ENCODE measurements around the gene SCD.

The SCD gene

DNA sequence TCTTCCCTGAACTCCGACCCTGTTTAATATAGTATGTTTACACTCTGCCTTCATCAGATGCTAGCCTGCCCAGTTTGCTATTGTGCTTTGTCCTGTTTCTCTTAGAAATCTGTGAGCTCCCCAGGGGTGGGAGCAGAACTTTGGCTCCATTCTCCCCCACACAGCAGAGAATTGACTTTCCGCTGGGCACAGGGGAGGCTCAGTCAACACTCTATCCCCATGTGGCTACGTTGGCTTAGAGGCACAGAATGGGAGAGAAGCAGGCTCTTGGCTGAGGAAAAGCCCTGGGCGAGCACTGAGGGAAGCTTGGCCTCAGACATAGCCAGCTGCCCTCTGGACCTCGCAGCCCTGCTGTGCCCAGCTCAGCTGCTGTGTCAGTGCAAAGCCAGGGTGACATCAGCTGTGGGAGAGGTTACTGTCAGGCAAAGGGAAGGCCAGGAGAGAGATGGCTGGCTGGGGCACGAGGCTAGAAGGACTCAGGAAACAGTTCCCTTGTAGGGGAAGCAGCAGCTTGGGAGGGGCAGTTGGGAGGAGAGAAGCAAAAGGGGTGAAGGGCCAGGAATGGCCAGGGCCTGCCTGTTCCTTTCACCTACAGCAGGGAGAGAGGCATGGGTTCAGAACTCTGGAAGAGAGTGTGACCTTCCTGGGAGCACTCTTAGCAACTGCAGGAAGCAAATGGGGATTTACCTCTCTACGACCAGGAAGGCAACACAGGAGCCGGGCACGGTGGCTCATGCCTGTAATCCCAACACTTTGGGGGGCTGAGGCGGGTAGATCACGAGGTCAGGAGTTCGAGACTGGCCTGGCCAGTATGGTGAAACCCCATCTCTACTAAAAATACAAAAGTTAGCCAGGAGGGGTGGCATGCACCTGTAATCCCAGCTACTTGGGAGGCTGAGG lies 5.8 kb upstream of the SCD start:
- Histone ChIP-seq H3K36me3 (no peaks in the 10 kb centered on the region), H3K4me1 (ENCODE audit: control insufficient read depth in 1 of 2, insufficient read depth in 1 of 2, low read depth in 1 of 2, low read length in 1 of 2) (peaks cover 18 to 20% of the 10 kb centered on the region in 2 experiments), H3K9me3 (no peaks in the 10 kb centered on the region), H3K4me3 (ENCODE audit: low read depth in 1 of 2, low read length in 1 of 2) (no peak overlapping the region), H3K27me3 (peaks cover 9% of the 10 kb centered on the region), H3K27ac (no peak overlapping the region)
- TF ChIP-seq, protein P1, sequence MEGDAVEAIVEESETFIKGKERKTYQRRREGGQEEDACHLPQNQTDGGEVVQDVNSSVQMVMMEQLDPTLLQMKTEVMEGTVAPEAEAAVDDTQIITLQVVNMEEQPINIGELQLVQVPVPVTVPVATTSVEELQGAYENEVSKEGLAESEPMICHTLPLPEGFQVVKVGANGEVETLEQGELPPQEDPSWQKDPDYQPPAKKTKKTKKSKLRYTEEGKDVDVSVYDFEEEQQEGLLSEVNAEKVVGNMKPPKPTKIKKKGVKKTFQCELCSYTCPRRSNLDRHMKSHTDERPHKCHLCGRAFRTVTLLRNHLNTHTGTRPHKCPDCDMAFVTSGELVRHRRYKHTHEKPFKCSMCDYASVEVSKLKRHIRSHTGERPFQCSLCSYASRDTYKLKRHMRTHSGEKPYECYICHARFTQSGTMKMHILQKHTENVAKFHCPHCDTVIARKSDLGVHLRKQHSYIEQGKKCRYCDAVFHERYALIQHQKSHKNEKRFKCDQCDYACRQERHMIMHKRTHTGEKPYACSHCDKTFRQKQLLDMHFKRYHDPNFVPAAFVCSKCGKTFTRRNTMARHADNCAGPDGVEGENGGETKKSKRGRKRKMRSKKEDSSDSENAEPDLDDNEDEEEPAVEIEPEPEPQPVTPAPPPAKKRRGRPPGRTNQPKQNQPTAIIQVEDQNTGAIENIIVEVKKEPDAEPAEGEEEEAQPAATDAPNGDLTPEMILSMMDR (IDR thresholded peaks at IDR 0.05) = no peak

DNA sequence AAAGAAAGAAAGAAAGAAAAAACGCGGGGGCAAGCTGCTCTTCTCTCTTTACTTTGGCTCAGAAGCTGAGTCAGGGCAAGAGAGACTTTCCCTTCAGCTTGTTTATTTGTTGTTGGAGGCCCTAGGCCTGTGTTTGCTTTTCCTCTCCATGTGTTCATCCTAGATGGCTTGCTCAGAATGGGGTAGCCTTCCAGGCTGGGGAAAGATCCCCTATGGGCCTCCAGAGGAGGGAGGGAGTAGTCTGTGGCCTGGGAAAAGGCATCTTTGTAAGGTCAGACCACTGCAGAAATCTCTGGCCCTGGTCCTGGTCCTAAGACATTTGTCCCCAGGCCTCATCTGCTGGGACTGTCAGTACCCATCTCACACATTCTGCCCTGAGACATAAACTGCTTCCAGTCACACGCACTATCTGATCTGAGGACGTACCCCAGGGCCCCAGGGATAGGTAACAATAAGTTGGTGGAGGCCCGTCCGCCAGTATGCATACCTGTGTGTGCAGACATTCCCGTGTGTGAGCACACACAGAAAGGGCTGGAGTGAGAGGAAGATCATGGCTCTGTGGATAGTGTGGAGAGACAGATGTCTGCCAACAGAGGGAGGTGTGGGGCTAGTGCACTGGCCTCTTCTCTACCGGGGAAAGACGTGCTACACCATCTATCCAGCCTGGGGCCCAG lies 4.9 kb upstream of the SCD start:
- Histone ChIP-seq H3K27me3 (peaks cover 12% of the 10 kb centered on the region), H3K27ac (no peak overlapping the region), H3K4me3 (ENCODE audit: low read depth in 1 of 2, low read length in 1 of 2) (no peak overlapping the region), H3K36me3 (no peaks in the 10 kb centered on the region), H3K4me1 (ENCODE audit: control insufficient read depth in 1 of 2, insufficient read depth in 1 of 2, low read depth in 1 of 2, low read length in 1 of 2) (peaks cover 23 to 24% of the 10 kb centered on the region in 2 experiments), H3K9me3 (no peaks in the 10 kb centered on the region)
- TF ChIP-seq, protein P1 (IDR thresholded peaks at IDR 0.05) = no peak

DNA sequence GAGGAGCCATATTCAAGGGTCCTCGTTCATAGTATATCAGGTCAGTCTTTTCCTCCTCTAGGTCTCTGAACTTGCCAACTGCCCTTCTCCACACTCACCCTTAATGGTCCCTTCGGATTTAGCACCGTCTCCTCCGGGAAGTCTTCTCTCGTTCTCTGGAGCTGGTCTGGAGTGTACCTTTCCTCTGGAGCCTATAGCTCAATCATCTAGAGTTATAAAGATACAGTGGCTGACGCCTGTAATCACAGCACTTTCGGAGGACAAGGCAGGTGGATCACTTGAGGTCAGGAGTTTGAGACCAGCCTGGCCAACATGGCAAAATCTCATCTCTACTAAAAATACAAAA lies 4.4 kb upstream of the SCD start:
- H3K27ac ChIP-seq = no peak overlapping the region
- no peaks in the 10 kb centered on the region for H3K36me3 ChIP-seq
- H3K4me1 ChIP-seq (ENCODE audit: control insufficient read depth in 1 of 2, insufficient read depth in 1 of 2, low read depth in 1 of 2, low read length in 1 of 2) = peaks cover 28 to 29% of the 10 kb centered on the region in 2 experiments
- TF ChIP-seq, protein P1 (IDR thresholded peaks at IDR 0.05) = no peak
- peaks cover 12% of the 10 kb centered on the region for H3K27me3 ChIP-seq
- H3K9me3 ChIP-seq = no peaks in the 10 kb centered on the region
- no peak overlapping the region for H3K4me3 ChIP-seq (ENCODE audit: low read depth in 1 of 2, low read length in 1 of 2)

DNA sequence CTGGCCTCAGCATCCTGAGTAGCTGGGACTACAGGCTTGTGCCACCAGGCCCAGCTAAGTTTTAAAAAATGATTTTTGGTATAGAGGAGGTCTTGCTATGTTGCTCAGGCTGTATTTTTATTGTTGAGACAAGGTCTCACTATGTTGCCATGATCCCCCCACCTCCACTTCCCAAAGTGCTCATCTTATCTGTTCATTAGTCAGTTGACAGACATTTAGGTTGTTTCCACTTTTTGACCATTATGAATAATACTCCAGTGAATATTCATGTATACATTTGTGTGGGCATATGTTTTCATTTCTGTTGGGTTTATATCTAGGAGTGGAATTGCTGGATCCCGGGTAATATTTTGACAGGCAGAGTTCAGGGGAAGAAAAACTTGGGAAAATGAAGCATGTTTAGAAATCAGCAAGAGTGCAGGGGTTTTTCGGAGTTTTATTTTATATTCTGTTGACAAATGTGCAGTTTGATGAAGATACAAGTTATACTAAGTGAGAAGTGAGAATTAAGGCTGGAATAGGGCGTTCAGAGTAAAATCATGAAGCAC lies 2.7 kb upstream of the SCD start:
- TF ChIP-seq, protein P1 (IDR thresholded peaks at IDR 0.05) = no peak
- H3K4me1 ChIP-seq (ENCODE audit: control insufficient read depth in 1 of 2, insufficient read depth in 1 of 2, low read depth in 1 of 2, low read length in 1 of 2) = peaks cover 30 to 34% of the 10 kb centered on the region in 2 experiments

DNA sequence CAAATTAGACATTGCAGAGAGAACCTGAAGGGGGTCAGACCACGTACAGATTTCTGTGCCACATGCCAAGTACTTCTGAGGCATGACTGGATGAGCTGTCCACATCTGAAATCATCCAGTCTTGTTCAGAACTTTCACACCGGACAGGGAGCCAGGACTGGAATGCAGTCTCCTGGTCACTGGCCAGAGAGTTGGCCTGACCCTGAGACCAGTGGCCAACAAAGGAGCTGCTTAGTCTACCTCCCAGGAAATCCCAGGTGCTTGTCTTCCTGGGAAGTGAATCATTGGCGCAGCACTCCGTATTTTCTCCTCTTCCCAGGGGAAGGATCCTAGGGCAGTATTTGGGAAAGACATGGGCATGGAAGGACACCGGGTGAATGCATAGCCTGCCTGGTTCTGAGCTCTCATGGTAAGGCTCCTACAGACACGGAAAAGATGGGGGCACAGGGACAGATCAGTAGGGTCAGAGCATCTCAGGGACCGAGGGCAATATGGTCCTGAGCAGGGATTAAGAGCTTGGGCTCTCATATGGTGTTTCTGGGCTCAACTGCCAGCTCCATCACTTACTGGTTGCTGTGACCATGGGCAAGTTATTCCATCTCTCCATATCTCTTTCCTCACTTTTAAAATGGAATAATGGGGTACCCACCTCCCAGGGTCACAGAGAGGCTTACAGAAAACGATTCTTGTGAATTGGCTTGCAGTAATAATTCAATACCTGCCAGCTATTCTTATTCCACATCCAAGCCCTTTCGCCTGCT lies 1.3 kb upstream of the SCD start:
- Histone ChIP-seq H3K4me3 (ENCODE audit: low read depth in 1 of 2, low read length in 1 of 2) (peak overlapping the region; percentile 80 to 91), H3K27ac (no peak overlapping the region), H3K9me3 (no peaks in the 10 kb centered on the region), H3K36me3 (no peaks in the 10 kb centered on the region), H3K27me3 (peaks cover 12% of the 10 kb centered on the region), H3K4me1 (ENCODE audit: control insufficient read depth in 1 of 2, insufficient read depth in 1 of 2, low read depth in 1 of 2, low read length in 1 of 2) (peaks cover 27 to 39% of the 10 kb centered on the region in 2 experiments)
- TF ChIP-seq, protein P1 (IDR thresholded peaks at IDR 0.05) = no peak

More for the DNA sequence above, 2.7 kb upstream of the SCD start:
- Histone ChIP-seq H3K4me3 (ENCODE audit: low read depth in 1 of 2, low read length in 1 of 2) (no peak overlapping the region), H3K27me3 (peaks cover 12% of the 10 kb centered on the region), H3K36me3 (no peaks in the 10 kb centered on the region), H3K27ac (no peak overlapping the region), H3K9me3 (no peaks in the 10 kb centered on the region)

Data from neutrophil (primary cell).